Aorta (tissue), 5 donors: ENCODE results near the gene PEX3. TPM values are rescaled to one million over a fixed set of nuclear protein-coding genes. Genes with fewer than 3 reads are reported as not detected.
"Not testable (repeated sequence)": the region's sequence is repeated elsewhere in the genome, so short reads cannot be mapped to it uniquely, and the experiment has no call there.

Source experiments
- ATAC-seq: fragments of 200-7000 bp; cut with Tn5 transposase; one replicate; pipeline ENCODE4 v1.9.1; 2022; ENCODE audit warnings: moderate library complexity; ENCODE audit not compliant: low FRiP score
- DNase-seq, 2 donors: peaks; one replicate each; pipeline ENCODE4 v3.0.0-alpha.2; 2020
- H3K27ac ChIP-seq, 2 donors: one replicate each; pipeline ENCODE4 v1.5.1; 2013; ENCODE audit warnings: low read length in 2 of 2, mild to moderate bottlenecking in 2 of 2, moderate library complexity in 2 of 2, control low read depth in 1 of 2, inconsistent platforms in 1 of 2, low read depth in 1 of 2
- H3K27me3 ChIP-seq, 2 donors: one replicate each; pipeline ENCODE4 v1.6.1; 2013; ENCODE audit warnings: control low read depth in 1 of 2, low read length in 1 of 2, mild to moderate bottlenecking in 1 of 2, moderate library complexity in 1 of 2; ENCODE audit not compliant: insufficient read depth in 2 of 2, control insufficient read depth in 1 of 2
- H3K36me3 ChIP-seq, 2 donors: one replicate each; pipeline ENCODE4 v1.6.1; 2013; ENCODE audit warnings: control low read depth in 1 of 2, low read length in 1 of 2, mild to moderate bottlenecking in 1 of 2; ENCODE audit not compliant: insufficient read depth in 2 of 2, control insufficient read depth in 1 of 2
- H3K4me1 ChIP-seq, 2 donors: one replicate each; pipeline ENCODE4 v1.6.1; 2013; ENCODE audit warnings: low read length in 2 of 2, control low read depth in 1 of 2, mild to moderate bottlenecking in 1 of 2, moderate library complexity in 1 of 2; ENCODE audit not compliant: insufficient read depth in 2 of 2, control insufficient read depth in 1 of 2
- H3K4me3 ChIP-seq, 2 donors: one replicate each; pipeline ENCODE4 v1.5.1; 2013; ENCODE audit warnings: low read length in 2 of 2, control low read depth in 1 of 2, mild to moderate bottlenecking in 1 of 2
- H3K9me3 ChIP-seq: one replicate; pipeline ENCODE4 v1.6.1; 2013; ENCODE audit warnings: mild to moderate bottlenecking, low read length; ENCODE audit not compliant: control insufficient read depth
- WGBS, 2 donors: extraction: QIAGEN DNeasy Blood & Tissue Kit; methylation state at CpG; one replicate each; pipeline ENCODE4 v1.1.7; 2013; 5-methylcytosine and 5-hydroxymethylcytosine counted together
- intact Hi-C, 2 donors: fragments of 100-400 bp; cut with DNase I; formaldehyde crosslinking; loops; one replicate each; pipeline versions ENCODE4 v1.14.2 to v1.15.0; 2022
- polyA plus RNA-seq, 2 donors: library from polyadenylated mRNA; stranded (reverse); fragments of 200-250 nt; gene quantifications; one replicate each; pipeline ENCODE4 v1.2.3, GENCODE V29; 2013
- total RNA-seq, 2 donors: library from RNA; stranded (reverse); fragmentation: NEBNext Ultra II Directional; extraction: Animal tissue kit (Norgen Biotek cat#: 25700); gene quantifications; one replicate each; pipeline ENCODE4 v1.2.1, GENCODE V29; 2021
- donor health status: healthy with polysubstance abuse.
- donor health status: Bipolar disorder and iron deficiency.
- donor health status: DM: no; HTN: no; CAD: no.
- donor health status: DM: no; HTN: no; CAD: no.
- donor health status: DM: yes; HTN: yes; CAD: no.

PEX3 gene
- total and polyA plus RNA-seq, 4 donors, result 5.0 to 26.1 (median 13.7) TPM

DNA sequence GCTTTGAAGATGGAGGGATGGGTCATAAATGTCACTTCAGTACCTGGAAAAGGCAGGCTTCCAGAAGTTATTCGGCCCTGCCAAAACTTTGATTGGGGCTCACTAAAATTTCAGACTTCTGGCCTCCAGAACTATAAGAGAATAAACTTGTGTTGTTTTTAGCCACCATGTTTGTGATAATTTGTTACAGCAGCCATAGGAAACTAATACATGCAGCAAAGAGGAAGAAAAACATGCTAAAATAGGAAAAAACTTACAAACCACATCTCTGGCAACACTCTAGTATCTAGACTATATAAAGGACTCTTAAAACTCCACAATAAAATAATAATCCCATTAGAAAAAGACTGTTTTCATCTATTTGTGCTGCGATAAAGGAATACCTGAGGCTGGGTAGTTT is 9.6 kb upstream of the PEX3 start:
- DNase-seq, result no peak
- H3K9me3 ChIP-seq, result no peaks in the 10 kb centered on the region
- no peak overlapping the region for H3K4me3 ChIP-seq
- no peaks in the 10 kb centered on the region for H3K36me3 ChIP-seq
- H3K27ac ChIP-seq, result no peak overlapping the region
- 97 to 100% methylated on average over 2 of the region's 2 CpGs for WGBS, 2 donors
- no peak for ATAC-seq
- no peaks in the 10 kb centered on the region for H3K27me3 ChIP-seq
- no peaks in the 10 kb centered on the region for H3K4me1 ChIP-seq
- intact Hi-C loops, result no loop called here

DNA sequence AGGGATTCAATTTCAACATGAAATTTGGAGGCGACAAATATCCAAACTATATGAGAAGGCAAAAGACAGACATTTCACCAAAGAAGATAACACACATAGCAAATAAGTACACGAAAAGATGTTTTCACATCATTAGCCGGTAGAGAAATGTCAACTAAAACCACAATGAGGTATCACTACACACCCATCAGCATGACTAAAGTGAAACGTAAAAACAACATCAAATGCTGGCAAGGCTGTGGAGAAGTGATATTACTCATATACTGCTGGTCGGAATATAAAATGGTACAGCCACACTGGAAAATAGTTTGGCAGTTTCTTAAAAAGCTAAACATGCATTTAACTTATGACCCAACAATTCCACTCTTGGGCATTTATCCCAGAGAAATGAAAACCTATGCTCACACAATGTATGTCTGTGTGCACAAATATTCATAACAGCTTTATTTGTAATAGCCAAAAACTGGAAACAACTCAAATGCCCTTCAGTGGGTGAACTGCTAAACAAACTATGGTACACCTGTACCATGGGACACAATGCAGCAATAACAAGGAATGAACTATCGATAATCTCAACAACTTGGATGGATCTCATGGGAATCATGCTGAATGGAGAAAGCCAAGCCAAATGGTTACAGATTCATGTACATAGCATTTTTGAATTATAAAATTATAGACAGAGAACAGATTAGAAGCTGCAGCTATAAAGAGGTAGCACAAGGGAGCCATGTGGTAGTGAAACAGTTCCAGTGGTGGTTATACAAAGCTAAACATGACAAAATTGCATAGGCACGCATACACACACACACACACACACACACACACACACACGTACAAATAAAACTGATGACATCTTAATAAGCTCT is 8.7 kb upstream of the PEX3 start:
- no peaks in the 10 kb centered on the region for H3K9me3 ChIP-seq
- WGBS, 2 donors, result 89 to 90% methylated on average over 8 of the region's 8 CpGs
- ATAC-seq, result no peak

DNA sequence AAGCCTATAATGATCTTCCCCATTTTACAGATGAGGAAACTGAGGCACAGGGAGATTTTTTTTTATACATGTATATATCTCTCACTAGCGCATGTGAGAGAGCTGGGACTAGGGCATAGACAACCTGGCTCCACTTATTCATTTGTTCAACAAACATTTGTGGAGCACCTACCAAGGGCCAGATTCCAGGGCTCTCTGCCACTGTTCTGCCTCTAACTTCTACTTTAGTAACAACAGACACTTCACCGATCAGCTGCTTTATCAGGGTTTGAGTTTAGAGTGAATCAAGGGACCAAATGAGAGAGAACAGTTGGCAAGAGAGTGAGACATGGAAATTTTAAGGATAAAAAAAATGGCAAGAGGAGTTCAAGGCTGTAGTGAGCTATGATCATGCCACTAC is 7.5 kb upstream of the PEX3 start:
- Histone ChIP-seq H3K27me3 (no peaks in the 10 kb centered on the region), H3K9me3 (no peaks in the 10 kb centered on the region), H3K4me1 (no peaks in the 10 kb centered on the region), H3K27ac (no peak overlapping the region), H3K36me3 (no peaks in the 10 kb centered on the region), H3K4me3 (no peak overlapping the region)
- intact Hi-C loops, result no loop called here
- 93 to 96% methylated on average over 2 of the region's 2 CpGs for WGBS, 2 donors
- DNase-seq (no peak), ATAC-seq (no peak)

More for the DNA sequence above, 8.7 kb upstream of the PEX3 start:
- Histone ChIP-seq H3K27ac (no peak overlapping the region), H3K4me3 (no peak overlapping the region), H3K4me1 (no peaks in the 10 kb centered on the region), H3K27me3 (no peaks in the 10 kb centered on the region), H3K36me3 (no peaks in the 10 kb centered on the region)
- intact Hi-C loops, result no loop called here
- DNase-seq, result no peak

DNA sequence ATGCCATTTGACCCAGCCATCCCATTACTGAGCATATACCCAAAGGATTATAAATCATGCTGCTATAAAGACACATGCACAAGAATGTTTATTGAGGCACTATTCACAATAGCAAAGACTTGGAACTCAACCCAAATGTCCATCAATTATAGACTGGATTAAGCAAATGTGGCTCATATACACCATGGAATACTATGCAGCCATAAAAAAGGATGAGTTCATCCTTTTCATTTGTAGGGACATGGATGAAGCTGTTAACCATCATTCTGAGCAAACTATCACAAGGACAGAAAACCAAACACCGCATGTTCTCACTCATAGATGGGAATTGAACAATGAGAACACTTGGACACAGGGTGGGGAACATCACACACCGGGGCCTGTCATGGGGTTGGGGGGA is 2.7 kb upstream of the PEX3 start:
- intact Hi-C loops, H3K27me3 ChIP-seq, H3K4me1 ChIP-seq, H3K4me3 ChIP-seq, H3K9me3 ChIP-seq, DNase-seq, ATAC-seq, H3K36me3 ChIP-seq, H3K27ac ChIP-seq: not testable (repeated sequence)
- WGBS, 2 donors, result 98 to 99% methylated on average over 2 of the region's 2 CpGs

DNA sequence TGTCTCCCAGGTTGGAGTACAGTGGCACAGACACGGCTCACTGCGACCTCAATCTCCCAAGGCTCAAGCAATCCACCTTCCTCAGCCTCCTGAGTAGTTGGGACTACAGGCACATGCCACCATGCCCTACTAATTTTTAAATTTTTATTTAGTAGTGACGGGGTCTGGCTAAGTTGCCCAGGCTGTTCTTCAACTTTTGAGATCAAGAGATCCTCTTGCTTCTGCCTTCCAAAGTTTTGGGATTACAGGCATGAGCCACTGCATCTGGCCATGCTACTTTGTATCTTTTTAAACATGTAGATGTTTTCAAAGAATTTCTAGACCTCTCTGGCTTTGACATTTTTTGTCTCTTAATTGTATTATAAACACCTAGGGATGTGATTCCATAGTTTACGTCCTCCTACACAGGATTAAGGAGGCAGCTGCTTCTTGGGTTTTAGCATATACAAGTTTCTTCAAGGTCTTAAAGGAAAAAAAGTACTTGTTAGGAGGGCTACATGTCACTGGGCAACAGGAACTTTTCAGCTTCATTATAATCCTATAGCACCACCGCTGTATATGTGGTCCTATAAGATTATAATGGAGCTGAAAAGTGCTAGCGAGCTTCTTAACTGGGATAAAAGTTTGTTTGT is 1.4 kb upstream of the PEX3 start:
- WGBS, 2 donors, result 78 to 79% methylated on average over 6 of the region's 6 CpGs
- ATAC-seq, result no peak
- Histone ChIP-seq H3K4me1 (peaks cover 0 to 2% of the 10 kb centered on the region in 2 donors), H3K27ac (no peak overlapping the region), H3K4me3 (peak overlapping the region; percentile 73 to 86), H3K27me3 (no peaks in the 10 kb centered on the region), H3K9me3 (no peaks in the 10 kb centered on the region), H3K36me3 (no peaks in the 10 kb centered on the region)
- no peak for DNase-seq
- intact Hi-C loops, result no loop called here

DNA sequence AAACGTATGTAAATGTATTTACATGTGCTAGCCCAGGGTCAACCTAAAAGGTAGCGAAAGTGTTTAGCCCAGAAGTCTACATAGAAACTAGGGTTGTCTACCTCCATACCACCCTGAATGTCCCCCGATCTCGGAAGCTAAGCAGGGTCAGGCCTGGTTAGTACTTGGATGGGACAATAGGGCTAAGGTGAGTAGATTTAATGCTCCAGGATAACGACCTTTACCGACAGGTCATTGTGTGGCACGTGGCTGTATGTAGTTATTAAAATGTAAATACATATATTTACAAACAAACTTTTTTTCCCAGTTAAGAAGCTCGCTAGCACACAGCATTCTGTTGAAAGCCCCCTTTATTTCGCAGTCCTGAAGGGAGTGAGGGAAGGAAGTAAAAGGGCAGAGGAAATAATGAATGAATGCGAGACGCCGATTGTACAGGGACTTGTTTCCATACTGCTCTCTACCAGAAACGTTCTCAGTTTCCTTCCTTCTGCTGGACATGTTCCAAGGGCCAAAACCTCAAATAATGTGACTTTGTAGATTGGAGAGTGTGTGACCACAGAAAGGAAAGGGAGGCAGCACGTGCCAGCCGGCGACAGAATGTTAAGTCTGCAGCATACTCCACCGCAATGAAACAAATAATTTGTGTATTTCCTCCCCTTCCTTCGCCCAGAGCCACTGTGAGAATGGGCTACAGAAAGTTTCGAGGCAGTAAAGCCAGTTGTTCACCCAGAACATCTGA is 722 bp upstream of the PEX3 start:
- H3K4me3 ChIP-seq, result peak overlapping the region; percentile 73 to 86
- intact Hi-C loops, result no loop called here
- peaks cover 0 to 2% of the 10 kb centered on the region in 2 donors for H3K4me1 ChIP-seq
- no peaks in the 10 kb centered on the region for H3K36me3 ChIP-seq
- DNase-seq, result peak in 1 of 2 donors; percentile 53
- peak; percentile 34 for ATAC-seq
- 6% methylated on average over 19 of the region's 19 CpGs for WGBS, 2 donors
- peak overlapping the region in 1 of 2 donors; percentile 62 for H3K27ac ChIP-seq
- no peaks in the 10 kb centered on the region for H3K9me3 ChIP-seq
- no peaks in the 10 kb centered on the region for H3K27me3 ChIP-seq

DNA sequence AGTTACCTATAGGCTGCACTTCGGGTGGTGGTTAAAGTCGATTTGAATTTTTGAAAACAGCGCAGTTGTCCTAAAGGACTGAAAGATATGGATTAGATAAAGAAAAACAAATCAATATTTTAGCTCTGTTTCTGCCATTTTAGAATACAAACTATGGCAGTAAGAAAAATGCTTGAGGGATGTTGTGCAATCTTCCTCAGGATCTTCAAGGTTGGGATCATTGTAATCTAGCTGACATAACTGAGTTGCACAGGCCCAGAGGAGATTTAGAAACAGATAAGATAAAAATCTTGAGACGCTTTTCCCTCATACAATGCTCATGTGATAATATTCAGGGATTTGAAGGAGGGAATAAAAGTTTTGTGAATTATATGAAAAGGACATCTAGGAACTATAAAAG is 926 bp downstream of the PEX3 start:
- 37 to 41% methylated on average over 4 of the region's 4 CpGs for WGBS, 2 donors
- Histone ChIP-seq H3K27ac (no peak overlapping the region), H3K27me3 (no peaks in the 10 kb centered on the region), H3K9me3 (no peaks in the 10 kb centered on the region), H3K4me3 (peak overlapping the region; percentile 78 to 90), H3K4me1 (peaks cover 0 to 2% of the 10 kb centered on the region in 2 donors), H3K36me3 (no peaks in the 10 kb centered on the region)
- no peak for DNase-seq
- intact Hi-C loops, result no loop called here
- no peak for ATAC-seq

DNA sequence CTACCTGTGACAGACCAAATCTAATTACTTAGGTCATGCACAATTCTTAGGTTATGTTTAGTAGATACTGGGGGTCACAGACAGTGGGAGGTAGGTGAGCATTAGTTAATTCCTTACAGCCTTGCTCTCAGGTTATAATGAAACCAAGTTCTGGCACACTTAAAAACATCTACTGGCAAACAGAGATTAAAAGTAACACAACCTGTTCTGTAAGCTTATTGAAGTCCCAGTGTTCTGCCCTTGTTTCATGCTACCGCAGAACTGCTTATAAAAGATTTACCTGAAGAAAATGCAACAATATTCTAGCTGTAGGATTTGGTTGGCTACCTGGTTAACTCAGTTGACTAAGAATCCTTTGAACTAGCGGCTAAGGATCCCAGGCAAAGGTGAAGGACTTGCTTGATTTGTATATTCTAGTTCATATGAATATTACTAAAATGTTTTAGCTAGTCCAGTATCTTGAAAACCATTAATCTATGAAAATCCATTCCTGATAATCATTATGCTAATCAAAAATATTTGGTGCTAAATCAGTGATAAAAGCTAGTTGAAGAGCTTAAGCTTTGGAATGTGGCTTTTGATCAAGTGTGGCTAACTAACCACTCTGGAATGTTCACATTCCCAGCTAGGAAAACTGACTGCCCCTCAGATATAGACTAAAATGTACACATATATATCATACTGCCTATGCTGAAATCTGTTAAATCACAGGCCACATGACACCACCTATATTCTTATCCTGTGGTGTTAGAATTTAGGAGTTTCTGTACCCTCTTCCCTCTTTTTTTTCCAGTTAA is 7.2 kb downstream of the PEX3 start:
- no peaks in the 10 kb centered on the region for H3K27me3 ChIP-seq
- H3K4me1 ChIP-seq, result no peaks in the 10 kb centered on the region
- 67 to 94% methylated on average over 2 of the region's 2 CpGs for whole genome bisulfite sequencing, 2 donors
- DNase-seq (no peak), ATAC-seq (no peak)
- H3K27ac ChIP-seq, result no peak overlapping the region
- peaks cover 0 to 8% of the 10 kb centered on the region in 2 donors for H3K36me3 ChIP-seq
- no peaks in the 10 kb centered on the region for H3K9me3 ChIP-seq
- H3K4me3 ChIP-seq, result no peak overlapping the region
- intact Hi-C loops, result no loop called here
